Lung (tissue), 12 donors: ENCODE data around the gene SLC17A5. TPM values are rescaled to one million over a fixed set of nuclear protein-coding genes. Genes with fewer than 3 reads are reported as not detected.

Source experiments
- ATAC-seq: fragments of 200-7000 bp; cut with Tn5 transposase; one replicate; pipeline ENCODE4 v1.9.1; 2020; ENCODE audit warnings: moderate number of reproducible peaks; ENCODE audit not compliant: insufficient read depth, low FRiP score
- DNase-seq, 3 donors: peaks; one replicate each; pipeline ENCODE4 v3.0.0-alpha.2; 2013 to 2017
- H3K27ac ChIP-seq, 2 donors: one replicate each; pipeline ENCODE4 v1.5.1; 2013; ENCODE audit warnings: mild to moderate bottlenecking in 2 of 2, moderate library complexity in 2 of 2, control low read depth in 1 of 2, inconsistent platforms in 1 of 2, low read depth in 1 of 2, low read length in 1 of 2
- H3K27me3 ChIP-seq, 3 donors: one replicate each; pipeline ENCODE4 v1.5.1; 2013; ENCODE audit warnings: low read length in 2 of 3; ENCODE audit not compliant: control insufficient read depth in 3 of 3, insufficient read depth in 3 of 3
- H3K36me3 ChIP-seq, 4 donors: one replicate each; pipeline ENCODE4 v1.5.1; 2013; ENCODE audit warnings: low read length in 4 of 4, mild to moderate bottlenecking in 1 of 4, moderate library complexity in 1 of 4; ENCODE audit not compliant: control insufficient read depth in 4 of 4, insufficient read depth in 4 of 4
- H3K4me1 ChIP-seq, 5 donors: one replicate each; pipeline ENCODE4 v1.5.1; 2013; ENCODE audit warnings: low read length in 5 of 5, mild to moderate bottlenecking in 2 of 5, moderate library complexity in 1 of 5; ENCODE audit not compliant: control insufficient read depth in 5 of 5, insufficient read depth in 5 of 5
- H3K4me3 ChIP-seq: one replicate; pipeline ENCODE4 v1.5.1; 2013; ENCODE audit warnings: mild to moderate bottlenecking, control low read depth, moderate library complexity
- H3K9ac ChIP-seq, 2 donors: one replicate each; pipeline ENCODE4 v1.5.1; 2013; ENCODE audit warnings: low read length in 2 of 2, control low read depth in 1 of 2; ENCODE audit not compliant: insufficient read depth in 1 of 2
- H3K9me3 ChIP-seq, 4 donors: one replicate each; pipeline ENCODE4 v1.5.1; 2013; ENCODE audit warnings: low read length in 3 of 4, mild to moderate bottlenecking in 1 of 4, moderate library complexity in 1 of 4; ENCODE audit not compliant: control insufficient read depth in 4 of 4, insufficient read depth in 3 of 4
- CTCF ChIP-seq: IDR thresholded peaks from 2 replicates; pipeline ENCODE4 v1.5.1; 2012; ENCODE audit warnings: mild to moderate bottlenecking; ENCODE audit errors: control extremely low read depth, extremely low read depth
- WGBS, 2 donors: extraction: QIAGEN DNeasy Blood & Tissue Kit; methylation state at CpG; one replicate each; pipeline ENCODE4 v1.1.7; 2013; 5-methylcytosine and 5-hydroxymethylcytosine counted together
- polyA plus RNA-seq, 2 donors: library from polyadenylated mRNA; stranded (reverse); fragments of 200-250 nt; gene quantifications; one replicate each; pipeline ENCODE4 v1.2.1, GENCODE V29; 2013
- total RNA-seq, 2 donors: library from RNA; depleted of rRNA in 1 of 2; stranded (reverse); fragments of >200 nt in 1 of 2; gene quantifications; one replicate each; pipeline ENCODE4 v1.2.1, GENCODE V29; 2014 to 2021
- donor health status: control.
- donor health status: control.
- donor health status: Bipolar disorder and iron deficiency.
- donor health status: healthy.
- donor health status: DM: yes; HTN: yes; CAD: no.

SLC17A5 gene
- total and polyA plus RNA-seq, 4 donors = 5.5 to 19.9 (median 18.1) TPM

- Histone ChIP-seq H3K9ac (no peak overlapping the region), H3K27ac (no peak overlapping the region), H3K36me3 (no peaks in the 10 kb centered on the region), H3K4me1 (peaks cover 0 to 2% (median 0%) of the 10 kb centered on the region in 5 donors), H3K27me3 (no peaks in the 10 kb centered on the region), H3K9me3 (no peaks in the 10 kb centered on the region), H3K4me3 (no peak overlapping the region)
- DNase-seq = no peak
- no peak for TF ChIP-seq CTCF
- 86 to 88% methylated on average over 2 of the region's 2 CpGs for WGBS, 2 donors
- no peak for ATAC-seq
Measured at GRCh38 chr6:73664701-73665100, 10.9 kb upstream of the SLC17A5 start.

- H3K27ac ChIP-seq = no peak overlapping the region
- ATAC-seq = no peak
Measured at GRCh38 chr6:73657201-73657600, 3.4 kb upstream of the SLC17A5 start.

GRCh38 chr6:73656531-73657145 lies 2.8 kb upstream of the SLC17A5 start:
- Histone ChIP-seq H3K9ac (no peak overlapping the region), H3K27ac (no peak overlapping the region), H3K36me3 (no peaks in the 10 kb centered on the region), H3K4me3 (no peak overlapping the region), H3K27me3 (no peaks in the 10 kb centered on the region), H3K9me3 (no peaks in the 10 kb centered on the region), H3K4me1 (peaks cover 0 to 9% (median 3%) of the 10 kb centered on the region in 5 donors)
- ATAC-seq = no peak
- TF ChIP-seq CTCF = no peak
- 90 to 95% methylated on average over 2 of the region's 2 CpGs for WGBS, 2 donors
- DNase-seq = no peak

More at GRCh38 chr6:73657201-73657600, 3.4 kb upstream of the SLC17A5 start:
- H3K36me3 ChIP-seq = no peaks in the 10 kb centered on the region
- peaks cover 0 to 9% (median 3%) of the 10 kb centered on the region in 5 donors for H3K4me1 ChIP-seq
- no peaks in the 10 kb centered on the region for H3K9me3 ChIP-seq
- TF ChIP-seq CTCF = no peak
- H3K9ac ChIP-seq = no peak overlapping the region
- no peaks in the 10 kb centered on the region for H3K27me3 ChIP-seq
- 88 to 90% methylated on average over 3 of the region's 3 CpGs for WGBS, 2 donors
- no peak for DNase-seq
- H3K4me3 ChIP-seq = no peak overlapping the region
